Astrocyte (in vitro differentiated cells and primary cell): ENCODE measurements around the gene MYZAP. TPM values are rescaled to one million over a fixed set of nuclear protein-coding genes. Genes with fewer than 3 reads are reported as not detected.
A peak's percentile ranks its signal among the peaks of the same experiment; 100 is the strongest.

Source experiments
- DNase-seq: peaks from one replicate; pipeline ENCODE4 v3.0.0-alpha.2; 2010; ENCODE audit warnings: low read depth
- FAIRE-seq: peaks from 2 replicates; lab custom pipeline; 2011; peaks lifted over from hg19 to GRCh38; lab: Jason Lieb, UNC
- H2AFZ ChIP-seq: 2 replicates; pipeline ENCODE4 v1.6.0; 2012; ENCODE audit warnings: low read depth, low read length, inconsistent platforms
- H3K27ac ChIP-seq: 2 replicates; pipeline ENCODE4 v1.5.1; 2011; ENCODE audit warnings: low read depth, low read length, inconsistent platforms
- H3K27me3 ChIP-seq: 2 replicates; pipeline ENCODE4 v1.6.0; 2011; ENCODE audit warnings: low read length, inconsistent platforms; ENCODE audit not compliant: insufficient read depth
- H3K36me3 ChIP-seq: 2 replicates; pipeline ENCODE4 v1.5.1; 2011; ENCODE audit warnings: low read length, inconsistent platforms; ENCODE audit not compliant: insufficient read depth
- H3K4me1 ChIP-seq: 2 replicates; pipeline ENCODE4 v1.5.1; 2011; ENCODE audit warnings: low read length, inconsistent platforms; ENCODE audit not compliant: insufficient read depth
- H3K4me2 ChIP-seq: 2 replicates; pipeline ENCODE4 v1.6.0; 2012; ENCODE audit warnings: low read length, inconsistent platforms
- H3K4me3 ChIP-seq: 2 replicates; pipeline ENCODE4 v1.5.1; 2011; ENCODE audit warnings: low read depth, mild to moderate bottlenecking, low read length, inconsistent platforms; ENCODE audit not compliant: insufficient read depth
- H3K79me2 ChIP-seq: 2 replicates; pipeline ENCODE4 v1.6.0; 2012; ENCODE audit warnings: mild to moderate bottlenecking, low read length, inconsistent platforms; ENCODE audit not compliant: insufficient read depth
- H3K9ac ChIP-seq: 2 replicates; pipeline ENCODE4 v1.6.0; 2012; ENCODE audit warnings: mild to moderate bottlenecking, low read length, inconsistent platforms
- H3K9me3 ChIP-seq: 2 replicates; pipeline ENCODE4 v1.5.1; 2012; ENCODE audit warnings: low read depth, mild to moderate bottlenecking, low read length, inconsistent platforms; ENCODE audit not compliant: insufficient read depth
- H4K20me1 ChIP-seq: 2 replicates; pipeline ENCODE4 v1.6.0; 2012; ENCODE audit warnings: low read length, inconsistent platforms; ENCODE audit not compliant: insufficient read depth
- H3K27ac Mint-ChIP-seq: one replicate; pipeline ENCODE4 v1.8.0; 2021; ENCODE audit warnings: mild to moderate bottlenecking, mixed read lengths; ENCODE audit not compliant: unreplicated experiment
- H3K27me3 Mint-ChIP-seq: one replicate; pipeline ENCODE4 v1.8.0; 2021; ENCODE audit warnings: low read depth, mixed read lengths; ENCODE audit not compliant: unreplicated experiment
- H3K36me3 Mint-ChIP-seq: one replicate; pipeline ENCODE4 v1.8.0; 2021; ENCODE audit warnings: low read depth, mixed read lengths; ENCODE audit not compliant: unreplicated experiment
- H3K4me1 Mint-ChIP-seq: one replicate; pipeline ENCODE4 v1.8.0; 2021; ENCODE audit warnings: low read depth, mixed read lengths; ENCODE audit not compliant: unreplicated experiment
- H3K4me3 Mint-ChIP-seq: one replicate; pipeline ENCODE4 v1.8.0; 2021; ENCODE audit warnings: mild to moderate bottlenecking, moderate library complexity, mixed read lengths; ENCODE audit not compliant: unreplicated experiment
- H3K9me3 Mint-ChIP-seq: one replicate; pipeline ENCODE4 v1.8.0; 2021; ENCODE audit warnings: mild to moderate bottlenecking, mixed read lengths; ENCODE audit not compliant: unreplicated experiment
- CTCF ChIP-seq: IDR thresholded peaks from 2 replicates; pipeline ENCODE4 v1.5.1; 2011; ENCODE audit warnings: low read depth, mild to moderate bottlenecking, inconsistent platforms, low read length, moderate library complexity; ENCODE audit not compliant: insufficient read depth
- EZH2 ChIP-seq: IDR thresholded peaks from 2 replicates; pipeline ENCODE4 v1.6.1; 2012; ENCODE audit warnings: mild to moderate bottlenecking, low read length, inconsistent platforms; ENCODE audit not compliant: insufficient read depth
- total RNA-seq: library from RNA; stranded (reverse); gene quantifications from 2 replicates; pipeline ENCODE4 v1.2.1, GENCODE V29; 2021

MYZAP gene
- total RNA-seq, 1 donor from 2014 or later: 0.41 TPM

DNA sequence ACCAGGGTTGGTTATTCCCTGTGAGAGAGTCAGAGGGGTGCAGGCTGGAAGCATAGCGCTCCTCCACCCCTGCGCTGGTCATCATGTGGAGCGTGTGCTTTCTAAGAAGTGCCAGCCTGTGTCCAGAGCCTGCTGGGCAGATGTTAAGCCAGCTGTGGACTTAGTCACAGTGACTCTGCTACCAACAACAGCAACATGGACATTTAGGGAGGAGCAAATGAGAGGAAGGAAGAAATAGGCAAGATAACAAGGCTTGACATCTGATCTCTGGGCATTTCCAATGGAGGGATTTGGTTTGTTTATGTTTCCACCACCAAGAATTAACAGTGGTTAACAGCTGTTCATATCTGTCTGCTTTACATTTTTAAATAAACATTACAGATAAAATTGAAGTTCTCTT lies 36.4 kb upstream of the MYZAP start:
- Mint-ChIP-seq H3K4me3 (no peak overlapping the region), H3K9me3 (peaks cover 4% of the 10 kb centered on the region), H3K27ac (peak overlapping the region; percentile 41), H3K27me3 (no peaks in the 10 kb centered on the region), H3K4me1 (peaks cover 46% of the 10 kb centered on the region), H3K36me3 (peaks cover 2% of the 10 kb centered on the region)
- Histone ChIP-seq H2AFZ (no peak overlapping the region), H3K9ac (no peak overlapping the region), H3K79me2 (no peaks in the 10 kb centered on the region), H3K4me2 (no peak overlapping the region), H3K9me3 (no peaks in the 10 kb centered on the region), H3K4me3 (no peak overlapping the region), H3K36me3 (no peaks in the 10 kb centered on the region), H3K27ac (no peak overlapping the region), H3K27me3 (no peaks in the 10 kb centered on the region), H3K4me1 (peaks cover 33% of the 10 kb centered on the region), H4K20me1 (no peaks in the 10 kb centered on the region)
- FAIRE-seq (no peak), DNase-seq (peak; percentile 14)
- TF ChIP-seq CTCF (no peak), EZH2 (no peak)

DNA sequence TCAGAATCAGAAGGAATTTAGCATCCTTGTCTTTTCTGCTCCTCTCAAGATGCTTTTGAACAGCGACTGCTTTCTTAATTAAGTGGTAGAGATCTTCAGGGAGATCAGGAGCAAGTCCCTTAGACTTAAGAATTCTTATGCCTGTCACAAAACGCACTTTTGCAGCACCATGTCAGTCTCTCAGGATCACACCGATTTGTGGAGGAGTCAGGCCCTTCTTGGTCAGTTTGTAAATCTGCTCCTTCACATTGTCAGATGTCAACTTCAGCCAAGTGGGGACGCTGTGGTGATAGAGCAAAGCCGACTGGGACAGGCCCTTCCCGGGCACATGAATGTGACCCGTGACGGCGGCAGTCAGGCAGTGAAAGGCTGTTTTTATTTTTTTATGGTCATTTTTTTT lies 35.7 kb upstream of the MYZAP start:
- Histone ChIP-seq H3K36me3 (no peaks in the 10 kb centered on the region), H3K79me2 (no peaks in the 10 kb centered on the region), H3K9ac (no peak overlapping the region), H3K4me2 (no peak overlapping the region), H3K27me3 (no peaks in the 10 kb centered on the region), H3K27ac (no peak overlapping the region), H4K20me1 (no peaks in the 10 kb centered on the region), H3K4me1 (peaks cover 26% of the 10 kb centered on the region), H3K4me3 (no peak overlapping the region), H2AFZ (no peak overlapping the region), H3K9me3 (no peaks in the 10 kb centered on the region)
- Mint-ChIP-seq H3K9me3 (peaks cover 4% of the 10 kb centered on the region), H3K36me3 (peaks cover 2% of the 10 kb centered on the region), H3K4me1 (peaks cover 39% of the 10 kb centered on the region), H3K4me3 (no peak overlapping the region), H3K27ac (no peak overlapping the region), H3K27me3 (no peaks in the 10 kb centered on the region)
- TF ChIP-seq EZH2 (no peak), CTCF (no peak)
- DNase-seq (no peak), FAIRE-seq (no peak)

- peaks cover 4% of the 10 kb centered on the region for H3K9me3 Mint-ChIP-seq
- Histone ChIP-seq H3K36me3 (no peaks in the 10 kb centered on the region), H3K4me2 (no peak overlapping the region), H3K9me3 (no peaks in the 10 kb centered on the region), H2AFZ (no peak overlapping the region), H3K9ac (no peak overlapping the region), H3K4me3 (no peak overlapping the region), H4K20me1 (no peaks in the 10 kb centered on the region), H3K27ac (no peak overlapping the region), H3K79me2 (no peaks in the 10 kb centered on the region), H3K27me3 (no peaks in the 10 kb centered on the region), H3K4me1 (peaks cover 14% of the 10 kb centered on the region)
- no peaks in the 10 kb centered on the region for H3K27me3 Mint-ChIP-seq
- peaks cover 26% of the 10 kb centered on the region for H3K4me1 Mint-ChIP-seq
- DNase-seq (no peak), FAIRE-seq (no peak)
- no peak overlapping the region for H3K4me3 Mint-ChIP-seq
- no peak overlapping the region for H3K27ac Mint-ChIP-seq
- peaks cover 2% of the 10 kb centered on the region for H3K36me3 Mint-ChIP-seq
- TF ChIP-seq EZH2 (no peak), CTCF (no peak)
These were observed 34.4 kb upstream of the MYZAP start for GRCh38 chr15:57557267-57557666.
